ENCODE results near the gene NPAS2. TPM values are rescaled to one million over a fixed set of nuclear protein-coding genes. Genes with fewer than 3 reads are reported as not detected.

The NPAS2 gene
- total RNA-seq, 1 donor from 2014 or later, result 11.7 TPM

DNA sequence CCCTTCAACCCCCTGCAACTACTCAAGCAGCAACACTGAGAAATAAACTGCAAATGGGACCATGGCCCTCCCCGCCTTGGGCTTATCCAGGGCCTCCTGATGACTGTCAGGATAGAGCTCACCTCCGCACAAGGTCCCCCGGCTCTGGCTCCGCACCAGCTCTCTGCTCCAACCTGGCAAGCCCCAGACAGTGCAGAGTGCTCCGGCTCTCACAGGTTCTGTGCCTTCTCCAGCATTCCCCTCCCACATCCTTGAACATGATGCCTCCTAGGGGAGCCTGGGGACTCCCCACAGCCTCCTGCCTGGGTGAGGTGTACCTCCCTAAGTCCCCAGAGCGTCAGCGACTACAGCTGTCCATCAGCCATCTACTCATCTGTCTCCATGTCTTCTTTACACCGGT lies 26.7 kb upstream of the NPAS2 start:
- DNase-seq (ENCODE audit: low read depth in 2 of 2), result no peak

- DNase-seq (ENCODE audit: low read depth in 2 of 2), result no peak
Observed at GRCh38 chr2:100793982-100794381, 26.0 kb upstream of the NPAS2 start.

DNA sequence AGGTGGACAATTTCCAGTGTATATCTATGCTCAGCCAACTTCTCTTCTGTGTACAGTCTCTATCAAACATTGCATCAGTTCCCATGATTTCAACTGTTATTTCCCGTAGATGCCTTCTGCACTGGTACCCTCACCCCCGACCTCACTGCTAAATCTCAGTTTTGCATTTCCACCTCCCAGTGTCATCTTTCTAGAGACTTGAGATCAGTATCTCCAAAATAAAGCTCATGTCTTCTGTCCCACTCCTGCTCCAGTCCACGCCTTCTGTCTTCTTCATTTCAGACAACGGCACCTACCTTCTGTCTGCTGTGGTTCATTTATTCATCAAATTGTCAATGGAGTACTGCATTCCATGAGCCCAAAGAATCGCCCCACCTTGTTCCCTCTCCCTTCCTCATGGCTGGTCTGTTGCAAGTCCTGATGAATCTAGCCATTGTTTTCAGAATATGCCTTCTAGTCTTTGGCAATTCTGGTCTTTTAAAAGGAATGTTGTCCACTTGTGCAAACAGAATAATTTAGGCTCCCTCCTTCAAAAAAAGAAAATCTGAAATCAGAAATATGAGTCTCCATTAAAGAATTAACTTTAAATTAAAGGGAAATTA lies 23.3 kb upstream of the NPAS2 start:
- DNase-seq (ENCODE audit: low read depth in 2 of 2), result no peak

GRCh38 chr2:100799686-100800085 lies 20.3 kb upstream of the NPAS2 start:
- peak in 1 of 2 donors; percentile 80 for DNase-seq (ENCODE audit: low read depth in 2 of 2)

DNA sequence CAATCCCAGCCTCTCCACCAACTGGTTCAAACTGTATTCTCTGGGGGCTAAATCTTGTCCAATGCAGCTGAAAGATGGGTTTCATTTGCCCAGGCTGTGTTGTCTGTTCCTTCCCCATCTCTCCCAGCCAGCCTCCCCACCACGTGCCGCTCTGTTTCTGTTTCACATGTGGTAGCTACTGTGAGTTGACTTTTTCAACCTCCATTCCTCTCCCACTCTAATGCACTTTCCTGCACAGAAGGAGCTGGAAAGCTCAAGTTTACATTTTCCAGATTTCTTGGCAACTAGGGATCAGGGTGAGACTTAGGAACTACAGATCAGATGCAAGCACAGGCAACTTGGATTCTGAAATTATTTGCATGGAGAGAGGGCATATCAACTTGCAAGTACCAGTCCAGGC lies 19.0 kb upstream of the NPAS2 start:
- no peak for DNase-seq (ENCODE audit: low read depth in 2 of 2)

DNA sequence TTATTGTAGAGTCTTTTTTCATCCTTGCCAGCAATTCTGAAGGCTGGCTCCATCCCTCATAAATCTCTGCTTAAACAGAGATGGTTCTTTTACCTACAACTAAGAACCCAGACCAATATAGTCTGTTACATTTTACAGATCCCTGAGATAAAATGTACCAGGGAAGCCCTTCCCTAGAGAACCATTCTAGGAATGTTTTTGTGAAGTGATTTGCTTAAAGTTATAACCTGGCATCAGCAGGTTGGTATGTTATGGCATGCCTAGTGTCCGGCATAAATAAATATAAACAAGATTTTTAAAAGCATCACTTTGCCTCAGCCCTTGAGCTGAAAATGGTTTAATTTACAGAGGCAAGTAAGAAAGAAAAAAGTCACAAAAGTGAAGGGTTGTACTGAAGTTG lies 18.5 kb upstream of the NPAS2 start:
- no peak for DNase-seq (ENCODE audit: low read depth in 2 of 2)

DNA sequence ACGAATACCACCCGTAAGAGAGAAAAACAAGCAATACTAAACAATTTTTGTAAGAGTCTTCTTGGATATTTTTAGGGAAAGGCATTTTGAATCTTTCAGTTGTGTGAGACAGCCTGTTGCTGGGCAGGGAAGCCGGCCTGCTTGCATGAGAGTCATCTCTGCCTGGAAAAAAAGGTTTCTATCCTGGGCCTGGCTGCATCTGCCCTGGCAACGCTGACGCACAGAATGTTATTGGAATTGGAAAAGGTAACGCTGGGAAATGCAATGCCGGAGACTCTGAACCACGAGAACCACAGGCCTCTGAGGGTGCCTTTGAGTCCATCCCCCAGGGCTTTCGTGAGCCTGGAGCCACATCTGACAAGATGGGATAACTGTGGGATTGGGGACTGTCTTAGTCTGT lies 17.9 kb upstream of the NPAS2 start:
- DNase-seq (ENCODE audit: low read depth in 2 of 2), result no peak

- no peak for DNase-seq (ENCODE audit: low read depth in 2 of 2)
Observed at GRCh38 chr2:100803334-100803733, 16.6 kb upstream of the NPAS2 start.

- no peak for DNase-seq (ENCODE audit: low read depth in 2 of 2)
Observed at GRCh38 chr2:100806550-100806949, 13.4 kb upstream of the NPAS2 start.

DNA sequence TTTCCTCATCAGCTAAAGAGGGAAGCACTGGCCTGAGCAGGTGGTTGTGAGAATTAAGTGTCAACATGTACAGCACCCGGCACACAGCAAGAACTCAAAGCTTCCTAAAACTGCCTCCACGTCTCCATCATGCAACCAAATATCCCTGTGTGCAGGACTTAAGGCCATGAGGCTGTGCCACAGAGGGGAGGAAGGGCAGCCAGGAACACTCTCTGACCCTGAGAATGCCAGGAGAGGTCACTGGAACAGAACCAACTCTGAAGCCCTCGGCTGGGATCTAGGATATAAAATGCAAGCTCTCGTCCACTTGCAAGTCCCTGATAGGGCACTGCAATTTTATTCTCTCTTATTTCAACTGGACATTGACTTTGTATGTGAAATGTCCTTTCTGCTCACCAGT lies 12.2 kb upstream of the NPAS2 start:
- no peak for DNase-seq (ENCODE audit: low read depth in 2 of 2)

DNA sequence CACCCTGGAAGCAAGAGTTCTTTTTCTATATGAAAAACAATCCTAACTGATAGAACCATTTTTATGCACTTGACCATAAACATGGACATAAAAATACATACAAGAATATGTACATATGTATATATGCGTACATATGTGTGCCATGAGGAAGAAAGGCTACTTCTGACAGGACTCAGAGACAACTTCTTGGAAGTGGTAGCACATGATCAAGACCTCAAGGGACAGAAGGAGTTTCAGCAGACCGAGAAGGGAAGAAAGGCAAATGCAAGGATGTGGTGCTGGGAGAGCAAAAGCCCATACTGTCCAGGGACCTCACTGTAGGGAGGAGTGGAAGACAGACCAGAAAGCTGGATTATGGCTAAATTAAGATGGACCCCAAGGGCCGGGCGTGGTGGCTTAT lies 11.4 kb upstream of the NPAS2 start:
- DNase-seq (ENCODE audit: low read depth in 2 of 2), result no peak

DNA sequence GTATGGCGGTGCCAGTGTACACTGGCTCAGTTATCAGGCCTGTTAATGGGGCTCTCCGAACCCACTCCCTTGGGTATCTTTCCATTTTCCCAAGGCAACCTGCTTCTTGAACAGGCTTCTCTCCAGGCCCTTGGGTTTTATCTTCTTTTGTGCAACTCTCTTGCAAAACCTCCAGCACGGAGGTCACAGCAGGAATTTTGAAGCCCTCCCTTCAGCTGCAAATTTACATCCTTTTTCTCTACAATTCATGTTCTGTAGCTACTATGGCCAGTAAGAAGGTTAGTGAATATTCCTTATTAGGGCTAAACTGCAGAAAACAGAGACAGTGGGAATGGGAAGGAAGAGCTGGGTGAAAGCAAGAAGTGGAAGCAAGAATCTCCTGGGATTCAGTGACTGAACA lies 10.4 kb upstream of the NPAS2 start:
- no peak for DNase-seq (ENCODE audit: low read depth in 2 of 2)

DNA sequence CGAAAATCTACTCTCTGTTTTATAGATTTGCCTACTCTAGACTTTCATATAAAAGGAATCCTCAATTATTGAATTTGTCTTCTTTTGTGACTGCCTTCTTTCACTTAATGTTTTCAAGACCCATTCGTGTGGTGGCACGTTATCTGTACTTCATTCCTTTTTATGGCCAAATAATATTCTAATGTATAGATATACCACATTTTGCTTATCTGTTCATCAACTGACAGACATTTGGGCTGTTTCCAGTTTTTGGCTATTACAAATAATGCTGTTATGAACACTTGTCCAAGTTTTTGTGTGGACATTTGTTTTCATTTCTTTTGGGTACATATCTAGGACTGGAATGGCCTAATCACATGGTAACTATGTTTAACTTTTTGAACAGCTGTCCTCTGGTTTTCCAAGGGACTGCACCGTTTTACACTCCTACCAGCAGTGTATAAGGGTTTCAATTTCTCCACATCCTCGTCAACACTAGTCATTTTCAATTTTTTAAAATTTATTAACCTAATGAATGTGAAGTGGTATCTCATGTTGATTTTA lies 9.3 kb upstream of the NPAS2 start:
- DNase-seq (ENCODE audit: low read depth in 2 of 2), result no peak

DNA sequence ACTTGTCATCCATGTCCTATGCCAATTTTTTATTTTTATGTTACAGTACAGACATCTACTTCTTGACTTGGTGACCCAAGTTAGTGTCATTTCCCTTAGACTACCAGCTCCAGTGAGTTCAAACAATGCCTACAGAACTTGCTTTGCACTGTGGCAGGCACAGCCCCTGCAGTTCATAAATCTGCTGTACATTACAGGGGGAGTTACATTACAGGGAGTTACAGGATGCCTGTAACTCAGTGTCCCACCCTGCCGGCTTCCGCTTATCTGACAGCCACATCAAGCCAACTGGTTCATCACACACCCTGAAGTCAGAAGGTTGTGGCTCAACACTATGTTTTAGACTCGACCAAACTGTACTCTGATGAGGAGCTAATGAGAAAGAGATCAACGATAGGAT lies 7.8 kb upstream of the NPAS2 start:
- peak in 1 of 2 donors; percentile 15 for DNase-seq (ENCODE audit: low read depth in 2 of 2)

DNA sequence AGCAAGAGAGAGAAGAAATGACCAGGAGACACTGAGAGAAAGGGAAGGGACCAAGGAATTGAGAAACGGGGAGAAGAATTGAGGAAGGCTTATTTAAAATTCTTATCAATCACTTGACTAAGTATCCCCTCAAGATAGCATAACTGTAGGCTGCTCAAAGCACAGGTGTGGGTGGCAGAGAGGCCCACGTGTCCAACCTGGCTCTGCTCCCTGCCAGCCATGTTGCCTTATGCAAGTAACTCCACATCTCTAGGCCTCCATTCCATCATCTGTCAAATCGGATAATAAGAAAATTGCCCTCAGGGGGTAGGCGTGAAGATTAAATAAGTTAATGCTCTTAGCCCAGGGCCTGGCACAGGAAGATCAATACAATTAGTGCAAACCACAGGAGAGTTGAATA lies 7.4 kb upstream of the NPAS2 start:
- DNase-seq (ENCODE audit: low read depth in 2 of 2), result no peak

DNA sequence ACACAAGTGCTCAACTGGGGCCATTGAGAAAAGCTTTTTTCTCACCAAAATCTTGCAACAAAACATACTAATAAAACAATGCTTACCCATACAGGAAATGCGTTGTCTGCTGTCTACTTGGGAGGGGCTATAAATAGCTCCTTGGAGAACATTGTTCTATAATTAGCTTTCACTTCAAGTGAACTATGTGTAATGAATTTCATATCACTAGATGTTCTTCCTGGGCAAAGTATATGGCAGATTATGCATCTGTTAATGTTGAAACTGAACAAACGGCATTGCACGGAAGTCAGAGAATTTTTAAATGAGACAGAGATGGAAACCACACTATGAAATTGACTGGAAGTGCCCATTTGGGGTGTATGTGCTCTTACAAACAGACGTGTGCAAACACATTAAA lies 6.4 kb upstream of the NPAS2 start:
- DNase-seq (ENCODE audit: low read depth in 2 of 2), result peak in 1 of 2 donors; percentile 83

DNA sequence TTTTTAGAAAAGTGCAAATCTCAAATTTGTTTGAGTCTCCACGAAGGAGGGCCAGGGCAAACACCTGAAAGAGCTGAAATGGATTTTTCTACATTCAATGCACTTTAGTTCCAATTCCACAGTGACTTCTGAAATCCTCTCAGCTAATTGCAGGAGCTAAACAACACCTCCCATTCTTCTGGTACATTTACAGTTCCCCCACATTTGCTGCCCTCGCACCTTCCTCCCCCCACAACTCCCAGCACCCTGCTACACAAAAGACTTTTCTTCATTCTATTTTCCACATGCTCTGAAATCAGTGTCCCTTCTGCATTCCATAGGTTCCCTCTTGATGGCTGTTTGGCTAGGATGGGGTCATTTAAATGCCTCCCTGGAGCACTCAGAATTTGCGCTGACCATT lies 5.9 kb upstream of the NPAS2 start:
- no peak for DNase-seq (ENCODE audit: low read depth in 2 of 2)

GRCh38 chr2:100814453-100814852 lies 5.5 kb upstream of the NPAS2 start:
- no peak for DNase-seq (ENCODE audit: low read depth in 2 of 2)

- DNase-seq (ENCODE audit: low read depth in 2 of 2), result no peak
Observed at GRCh38 chr2:100817388-100817985, 2.5 kb upstream of the NPAS2 start.

DNA sequence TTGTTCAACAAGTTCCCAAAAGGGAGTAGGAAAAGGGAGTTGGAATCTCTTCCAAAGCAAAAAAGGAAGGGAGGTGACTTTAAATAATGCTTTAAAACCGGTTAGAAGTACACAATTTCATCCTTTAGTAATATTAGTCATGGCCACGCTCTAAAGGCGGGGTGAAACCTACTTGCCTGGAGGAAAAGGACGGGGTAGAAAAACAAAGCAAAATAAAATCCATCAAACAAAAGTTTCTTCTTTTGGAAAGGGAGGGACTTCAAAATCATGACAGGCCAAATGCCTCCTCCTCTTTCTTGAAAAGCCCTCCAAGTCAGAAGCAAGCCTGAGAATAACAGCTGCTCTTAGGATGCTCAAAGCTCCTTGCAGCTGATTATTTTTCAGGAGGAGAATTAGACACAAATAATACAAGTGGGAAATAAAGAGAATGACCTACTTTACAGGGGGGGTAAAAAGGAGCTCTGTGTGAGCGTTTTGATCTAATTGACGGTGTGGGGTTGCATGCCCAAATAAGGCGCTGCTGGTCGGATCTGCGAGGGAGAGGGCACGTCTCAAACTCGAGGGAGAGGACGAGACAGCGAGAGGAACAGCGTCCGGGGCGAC lies 1.8 kb upstream of the NPAS2 start:
- no peak for DNase-seq (ENCODE audit: low read depth in 2 of 2)

- peak; percentile 75 to 86 for DNase-seq (ENCODE audit: low read depth in 2 of 2)
Observed at GRCh38 chr2:100818606-100819369, 1.2 kb upstream of the NPAS2 start.

DNA sequence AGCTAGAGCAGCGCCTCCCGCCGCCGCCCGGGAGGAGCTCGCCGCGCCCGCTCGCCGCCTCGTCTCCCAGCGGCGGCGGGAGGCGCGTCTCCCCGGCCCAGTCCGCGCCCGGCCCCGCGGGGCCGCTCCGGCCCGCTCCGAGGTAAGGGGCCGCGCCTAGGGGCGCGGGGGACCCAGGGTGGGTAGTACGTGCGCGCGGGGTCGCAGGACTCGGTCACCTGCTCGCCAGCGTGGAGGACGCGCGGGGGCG lies 259 bp downstream of the NPAS2 start:
- DNase-seq (ENCODE audit: low read depth in 2 of 2), result no peak
